Neural progenitor cell (in vitro differentiated cells): ENCODE measurements around the gene RSU1. TPM values are rescaled to one million over a fixed set of nuclear protein-coding genes. Genes with fewer than 3 reads are reported as not detected.
"Not testable (repeated sequence)": the region's sequence is repeated elsewhere in the genome, so short reads cannot be mapped to it uniquely, and the experiment has no call there.

Source experiments
- DNase-seq: peaks from one replicate; pipeline ENCODE4 v3.0.0-alpha.2; 2016; ENCODE audit warnings: low spot score
- H2AFZ ChIP-seq: fragments of 200-600 bp; sonication (generic); replicated peaks from 2 replicates; pipeline ENCODE4 v1.6.1; 2016; ENCODE audit warnings: antibody characterized with exemption
- H3F3A ChIP-seq: fragments of 200-600 bp; sonication (generic); 2 replicates; pipeline ENCODE4 v1.6.1; 2016; ENCODE audit warnings: antibody characterized with exemption, low read depth
- H3K27ac ChIP-seq: fragments of 200-600 bp; sonication (generic); 2 replicates; pipeline ENCODE4 v1.5.1; 2016; ENCODE audit warnings: mild to moderate bottlenecking
- H3K27me3 ChIP-seq: fragments of 200-600 bp; sonication (generic); 2 replicates; pipeline ENCODE4 v1.6.1; 2016; ENCODE audit warnings: mild to moderate bottlenecking, moderate library complexity
- H3K36me3 ChIP-seq: fragments of 200-600 bp; sonication (generic); 2 replicates; pipeline ENCODE4 v1.5.1; 2016
- H3K4me1 ChIP-seq: fragments of 200-600 bp; sonication (generic); 2 replicates; pipeline ENCODE4 v1.6.1; 2016; ENCODE audit warnings: mixed run types
- H3K4me2 ChIP-seq: fragments of 200-600 bp; sonication (generic); 2 replicates; pipeline ENCODE4 v1.6.1; 2016
- H3K4me3 ChIP-seq: fragments of 200-600 bp; sonication (generic); 2 replicates; pipeline ENCODE4 v1.5.1; 2016
- H3K79me2 ChIP-seq: fragments of 200-600 bp; sonication (generic); 2 replicates; pipeline ENCODE4 v1.6.1; 2016; ENCODE audit warnings: low read depth
- H3K9ac ChIP-seq: fragments of 200-600 bp; sonication (generic); 2 replicates; pipeline ENCODE4 v1.6.1; 2016
- H3K9me3 ChIP-seq: fragments of 200-600 bp; sonication (generic); 2 replicates; pipeline ENCODE4 v1.5.1; 2016; ENCODE audit warnings: low read depth
- H4K20me1 ChIP-seq: fragments of 200-600 bp; sonication (generic); 2 replicates; pipeline ENCODE4 v1.6.1; 2016; ENCODE audit warnings: low read depth
- H3K27ac Mint-ChIP-seq: 3 replicates; pipeline ENCODE4 v1.8.0; 2021; ENCODE audit warnings: mixed read lengths
- H3K27me3 Mint-ChIP-seq: 2 replicates; pipeline ENCODE4 v1.8.0; 2022; ENCODE audit warnings: low read depth, mild to moderate bottlenecking, inconsistent platforms, moderate library complexity, mixed read lengths; ENCODE audit not compliant: insufficient read depth
- H3K36me3 Mint-ChIP-seq: 3 replicates; pipeline ENCODE4 v1.8.0; 2021; ENCODE audit warnings: mixed read lengths
- H3K4me1 Mint-ChIP-seq: 3 replicates; pipeline ENCODE4 v1.8.0; 2021; ENCODE audit warnings: mixed read lengths
- H3K4me3 Mint-ChIP-seq: 3 replicates; pipeline ENCODE4 v1.8.0; 2021; ENCODE audit warnings: mild to moderate bottlenecking, moderate library complexity, mixed read lengths
- H3K9me3 Mint-ChIP-seq: 3 replicates; pipeline ENCODE4 v1.8.0; 2020; ENCODE audit warnings: mixed read lengths
- CTCF ChIP-seq: fragments of 200-600 bp; sonication (generic); IDR thresholded peaks from 2 replicates; pipeline ENCODE4 v1.5.1; 2017; ENCODE audit warnings: antibody characterized with exemption, mild to moderate bottlenecking
- EZH2 ChIP-seq: fragments of 200-600 bp; sonication (generic); IDR thresholded peaks from 2 replicates; pipeline ENCODE4 v1.6.1; 2017; ENCODE audit warnings: antibody characterized with exemption, mild to moderate bottlenecking, moderate library complexity
- EZH2phosphoT487 ChIP-seq: fragments of 200-600 bp; sonication (generic); IDR thresholded peaks from 2 replicates; pipeline ENCODE4 v1.6.1; 2017; ENCODE audit warnings: antibody characterized with exemption
- total RNA-seq: library from RNA; depleted of rRNA; stranded (reverse); fragments of >200 nt; gene quantifications from 2 replicates; pipeline ENCODE4 v1.2.3, GENCODE V29; 2015; ENCODE audit warnings: low replicate concordance

RSU1 gene
- total RNA-seq, 1 donor from 2014 or later, result 9.6 TPM

GRCh38 chr10:16756561-16757221, 60.5 kb downstream of the RSU1 start:
- no peaks in the 10 kb centered on the region for H3K4me1 Mint-ChIP-seq
- TF ChIP-seq CTCF, result no peak
- TF ChIP-seq EZH2phosphoT487, result no peak
- no peak for TF ChIP-seq EZH2

DNA sequence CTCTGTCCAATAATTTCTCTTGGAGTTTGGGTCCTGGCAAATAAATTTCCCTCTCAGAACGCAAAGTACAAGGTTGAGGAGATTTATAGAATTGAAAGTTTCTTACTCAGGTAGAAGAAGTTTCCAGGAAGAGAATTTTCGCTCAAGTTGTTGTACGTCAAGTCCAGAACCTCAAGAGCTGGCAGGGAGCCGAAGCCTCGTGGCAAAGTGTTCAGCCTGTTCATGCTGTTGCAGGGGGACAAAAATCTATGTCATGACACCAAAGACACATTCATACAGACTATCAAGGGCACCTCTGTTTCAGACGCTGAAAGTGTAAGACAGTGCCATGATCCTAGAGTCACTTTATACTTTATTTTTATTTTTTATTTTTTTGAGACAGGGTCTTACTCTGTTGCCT, 62.5 kb downstream of the RSU1 start:
- no peaks in the 10 kb centered on the region for H3F3A ChIP-seq
- H3K27ac ChIP-seq, result no peak overlapping the region
- no peaks in the 10 kb centered on the region for H3K4me1 Mint-ChIP-seq
- H3K9me3 ChIP-seq, result no peaks in the 10 kb centered on the region
- H3K27me3 ChIP-seq, result no peaks in the 10 kb centered on the region
- H3K27me3 Mint-ChIP-seq, result no peaks in the 10 kb centered on the region
- H3K4me1 ChIP-seq, result no peaks in the 10 kb centered on the region
- no peak overlapping the region for H3K27ac Mint-ChIP-seq
- H3K4me3 ChIP-seq, result no peak overlapping the region
- H3K36me3 ChIP-seq, result no peaks in the 10 kb centered on the region
- no peak overlapping the region for H2AFZ ChIP-seq
- H3K9ac ChIP-seq, result no peak overlapping the region
- TF ChIP-seq CTCF (no peak), EZH2phosphoT487 (no peak)
- no peak for DNase-seq
- H3K79me2 ChIP-seq, result no peaks in the 10 kb centered on the region
- H3K4me2 ChIP-seq, result no peak overlapping the region
- no peak overlapping the region for H3K4me3 Mint-ChIP-seq
- no peaks in the 10 kb centered on the region for H3K9me3 Mint-ChIP-seq
- H3K36me3 Mint-ChIP-seq, result peaks cover 11% of the 10 kb centered on the region
- H4K20me1 ChIP-seq, result no peaks in the 10 kb centered on the region

More at GRCh38 chr10:16756561-16757221, 60.5 kb downstream of the RSU1 start:
- DNase-seq, result no peak
- H4K20me1 ChIP-seq, result no peaks in the 10 kb centered on the region
- H3K4me3 ChIP-seq, result no peak overlapping the region
- no peak overlapping the region for H3K4me2 ChIP-seq
- no peak overlapping the region for H3K9ac ChIP-seq
- Mint-ChIP-seq H3K36me3 (peaks cover 12% of the 10 kb centered on the region), H3K9me3 (no peaks in the 10 kb centered on the region), H3K27ac (peak overlapping the region; percentile 16), H3K4me3 (no peak overlapping the region), H3K27me3 (no peaks in the 10 kb centered on the region)
- H3K27me3 ChIP-seq, result no peaks in the 10 kb centered on the region
- H3K27ac ChIP-seq, result no peak overlapping the region
- no peak overlapping the region for H2AFZ ChIP-seq
- no peaks in the 10 kb centered on the region for H3K36me3 ChIP-seq
- H3F3A ChIP-seq, result no peaks in the 10 kb centered on the region
- H3K4me1 ChIP-seq, result no peaks in the 10 kb centered on the region
- no peaks in the 10 kb centered on the region for H3K9me3 ChIP-seq
- H3K79me2 ChIP-seq, result no peaks in the 10 kb centered on the region

DNA sequence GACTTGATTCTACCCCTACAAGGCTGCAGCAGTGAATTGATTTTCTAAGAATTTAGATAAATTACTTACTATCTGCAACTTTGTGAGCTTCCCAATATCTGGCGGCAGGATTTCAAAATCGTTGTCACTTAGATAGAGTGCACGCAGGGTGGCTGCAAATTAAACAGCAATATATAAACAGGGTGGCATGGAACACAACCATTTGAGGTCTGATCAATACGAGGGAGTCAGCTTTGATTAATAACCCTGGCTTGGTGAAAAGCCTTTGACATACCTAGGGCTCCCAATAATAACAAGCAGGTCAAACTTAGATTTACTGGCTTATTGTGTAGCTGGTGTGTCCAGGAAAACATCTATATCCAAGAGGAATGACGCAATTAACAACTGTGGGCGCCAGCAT, 64.4 kb downstream of the RSU1 start:
- not testable (repeated sequence) for H4K20me1 ChIP-seq, H3K9me3 ChIP-seq, H3K9me3 Mint-ChIP-seq, H3K36me3 Mint-ChIP-seq, H3K4me3 ChIP-seq, H3F3A ChIP-seq, DNase-seq, H3K27ac ChIP-seq, H3K27me3 ChIP-seq, H3K27me3 Mint-ChIP-seq, H3K4me3 Mint-ChIP-seq, H2AFZ ChIP-seq, H3K79me2 ChIP-seq, H3K36me3 ChIP-seq, H3K9ac ChIP-seq, H3K4me1 Mint-ChIP-seq, H3K4me1 ChIP-seq, H3K4me2 ChIP-seq, H3K27ac Mint-ChIP-seq

GRCh38 chr10:16752099-16752498, 65.1 kb downstream of the RSU1 start:
- H3K4me1 ChIP-seq, result no peaks in the 10 kb centered on the region
- no peaks in the 10 kb centered on the region for H3F3A ChIP-seq
- DNase-seq, result no peak
- H3K27ac ChIP-seq, result no peak overlapping the region
- no peak overlapping the region for H3K4me3 ChIP-seq
- Mint-ChIP-seq H3K27me3 (no peaks in the 10 kb centered on the region), H3K4me3 (no peak overlapping the region), H3K27ac (no peak overlapping the region), H3K36me3 (peaks cover 8% of the 10 kb centered on the region), H3K9me3 (no peaks in the 10 kb centered on the region), H3K4me1 (no peaks in the 10 kb centered on the region)
- H3K36me3 ChIP-seq, result no peaks in the 10 kb centered on the region
- H3K79me2 ChIP-seq, result no peaks in the 10 kb centered on the region
- H3K9me3 ChIP-seq, result no peaks in the 10 kb centered on the region
- H3K4me2 ChIP-seq, result no peak overlapping the region
- H3K9ac ChIP-seq, result no peak overlapping the region
- TF ChIP-seq EZH2phosphoT487, result no peak
- H3K27me3 ChIP-seq, result no peaks in the 10 kb centered on the region
- H4K20me1 ChIP-seq, result no peaks in the 10 kb centered on the region
- no peak overlapping the region for H2AFZ ChIP-seq
